ENCODE results near the gene CUL5.
A peak's percentile ranks its signal among the peaks of the same experiment; 100 is the strongest.

The CUL5 gene

GRCh38 chr11:108032800-108033199 is 24.1 kb downstream of the CUL5 start:
- CTCF ChIA-PET, result interaction anchor here (0.6 kb wide), 1 partner anchor 1793 kb away, joined by 4 read pairs; no protein-coding TSS in a partner anchor
- no peak for TF ChIP-seq LEF1 (IDR thresholded peaks at IDR 0.05; ENCODE audit: borderline replicate concordance)
- TF ChIP-seq SUZ12 (IDR thresholded peaks at IDR 0.05), result no peak
- no peak for TF ChIP-seq SP1 (IDR thresholded peaks at IDR 0.05)
- TF ChIP-seq TARDBP (IDR thresholded peaks at IDR 0.05), result no peak
- TF ChIP-seq ELF4 (IDR thresholded peaks at IDR 0.05), result no peak
- TF ChIP-seq, protein P1, sequence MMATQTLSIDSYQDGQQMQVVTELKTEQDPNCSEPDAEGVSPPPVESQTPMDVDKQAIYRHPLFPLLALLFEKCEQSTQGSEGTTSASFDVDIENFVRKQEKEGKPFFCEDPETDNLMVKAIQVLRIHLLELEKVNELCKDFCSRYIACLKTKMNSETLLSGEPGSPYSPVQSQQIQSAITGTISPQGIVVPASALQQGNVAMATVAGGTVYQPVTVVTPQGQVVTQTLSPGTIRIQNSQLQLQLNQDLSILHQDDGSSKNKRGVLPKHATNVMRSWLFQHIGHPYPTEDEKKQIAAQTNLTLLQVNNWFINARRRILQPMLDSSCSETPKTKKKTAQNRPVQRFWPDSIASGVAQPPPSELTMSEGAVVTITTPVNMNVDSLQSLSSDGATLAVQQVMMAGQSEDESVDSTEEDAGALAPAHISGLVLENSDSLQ (IDR thresholded peaks at IDR 0.05), result no peak
- TF ChIP-seq BHLHE40 (IDR thresholded peaks at IDR 0.05; ENCODE audit: borderline replicate concordance), result no peak
- TF ChIP-seq FOXM1 (IDR thresholded peaks at IDR 0.05; ENCODE audit: borderline replicate concordance), result no peak
- no peak for TF ChIP-seq ZNF384 (IDR thresholded peaks at IDR 0.05)
- POLR2A ChIA-PET, result interaction anchor here (0.6 to 1.2 kb wide), 2 partner anchors 24 kb away, joined by 3 read pairs; partner anchors contain the start of gene CUL5
- DNase-seq (ENCODE audit: extremely low spot score), result no peak

DNA sequence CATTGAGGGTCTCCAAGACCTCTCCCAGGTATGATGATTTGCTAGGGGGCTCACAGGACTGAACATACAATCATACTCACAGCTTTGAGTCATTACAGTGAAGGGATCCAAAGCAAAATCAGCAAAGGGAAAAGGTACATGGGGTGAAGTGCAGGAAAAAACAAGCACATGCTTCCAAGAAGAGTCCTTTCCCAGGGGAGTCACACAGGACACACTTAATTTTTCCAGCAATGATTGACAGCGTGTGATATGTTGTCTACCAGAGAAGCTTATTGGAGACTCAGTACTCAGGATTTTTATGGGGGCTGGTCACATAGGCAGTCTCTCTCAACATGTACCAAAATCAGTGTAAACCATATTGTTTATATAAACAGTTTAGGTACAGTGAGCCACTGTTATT is 25.3 kb downstream of the CUL5 start:
- ChIA-PET CTCF (no interaction called here), POLR2A (no interaction called here)
- no peak for DNase-seq (ENCODE audit: extremely low spot score)
- TF ChIP-seq, protein P1 (IDR thresholded peaks at IDR 0.05), result peak; percentile 61; the same call in 1 of the 2 replicates
- no peak for TF ChIP-seq SP1 (IDR thresholded peaks at IDR 0.05)
- no peak for TF ChIP-seq FOXM1 (IDR thresholded peaks at IDR 0.05; ENCODE audit: borderline replicate concordance)
- TF ChIP-seq ELF4 (IDR thresholded peaks at IDR 0.05), result no peak

- ChIA-PET POLR2A (no interaction called here), CTCF (no interaction called here)
- no peak for TF ChIP-seq ARNT (IDR thresholded peaks at IDR 0.05)
- TF ChIP-seq FOXM1 (IDR thresholded peaks at IDR 0.05; ENCODE audit: borderline replicate concordance), result no peak
- no peak for TF ChIP-seq L3MBTL2 (conservative IDR thresholded peaks at IDR 0.05)
- no peak for TF ChIP-seq HDGF (IDR thresholded peaks at IDR 0.05; ENCODE audit: borderline replicate concordance)
- no peak for TF ChIP-seq ZNF384 (IDR thresholded peaks at IDR 0.05)
- DNase-seq (ENCODE audit: extremely low spot score), result no peak
Measured at GRCh38 chr11:108034952-108035351, 26.3 kb downstream of the CUL5 start.

GRCh38 chr11:108035690-108036089 is 27.0 kb downstream of the CUL5 start:
- no peak for TF ChIP-seq FOXA1 (IDR thresholded peaks at IDR 0.05)
- no peak for DNase-seq (ENCODE audit: extremely low spot score)

GRCh38 chr11:108037211-108037610 is 28.5 kb downstream of the CUL5 start:
- DNase-seq (ENCODE audit: extremely low spot score), result no peak
- ChIA-PET CTCF (interaction anchor here (0.6 to 1.4 kb wide), 2 partner anchors 12 to 237 kb away, joined by 3 read pairs; no protein-coding TSS in a partner anchor), POLR2A (no interaction called here)
- TF ChIP-seq LEF1 (IDR thresholded peaks at IDR 0.05; ENCODE audit: borderline replicate concordance) (no peak), FOXM1 (IDR thresholded peaks at IDR 0.05; ENCODE audit: borderline replicate concordance) (no peak), L3MBTL2 (conservative IDR thresholded peaks at IDR 0.05) (no peak), CTBP1 (IDR thresholded peaks at IDR 0.05; ENCODE audit: borderline replicate concordance) (no peak), FOXK2 (IDR thresholded peaks at IDR 0.05) (no peak), ARNT (IDR thresholded peaks at IDR 0.05) (no peak), HDGF (IDR thresholded peaks at IDR 0.05; ENCODE audit: borderline replicate concordance) (no peak), TARDBP (IDR thresholded peaks at IDR 0.05) (no peak), NFRKB (IDR thresholded peaks at IDR 0.05) (no peak), ZNF384 (IDR thresholded peaks at IDR 0.05) (no peak)
- TF ChIP-seq, protein P1 (IDR thresholded peaks at IDR 0.05), result no peak

More at GRCh38 chr11:108035690-108036089, 27.0 kb downstream of the CUL5 start:
- ChIA-PET CTCF (interaction anchor here (0.6 to 1.4 kb wide), 3 partner anchors 9 to 81 kb away, joined by 3 read pairs; no protein-coding TSS in a partner anchor), POLR2A (no interaction called here)

GRCh38 chr11:108037636-108038035 is 28.9 kb downstream of the CUL5 start:
- no peak for DNase-seq (ENCODE audit: extremely low spot score)
- TF ChIP-seq NFRKB (IDR thresholded peaks at IDR 0.05) (no peak), FOXK2 (IDR thresholded peaks at IDR 0.05) (no peak), SUZ12 (IDR thresholded peaks at IDR 0.05) (no peak), SP1 (IDR thresholded peaks at IDR 0.05) (no peak), CTBP1 (IDR thresholded peaks at IDR 0.05; ENCODE audit: borderline replicate concordance) (no peak), FOXM1 (IDR thresholded peaks at IDR 0.05; ENCODE audit: borderline replicate concordance) (no peak), LEF1 (IDR thresholded peaks at IDR 0.05; ENCODE audit: borderline replicate concordance) (no peak), L3MBTL2 (conservative IDR thresholded peaks at IDR 0.05) (no peak), FOXA1 (IDR thresholded peaks at IDR 0.05) (no peak), ZNF384 (IDR thresholded peaks at IDR 0.05) (no peak), BHLHE40 (IDR thresholded peaks at IDR 0.05; ENCODE audit: borderline replicate concordance) (no peak), ELF4 (IDR thresholded peaks at IDR 0.05) (no peak), ARNT (IDR thresholded peaks at IDR 0.05) (no peak), HDGF (IDR thresholded peaks at IDR 0.05; ENCODE audit: borderline replicate concordance) (no peak), TARDBP (IDR thresholded peaks at IDR 0.05) (no peak)
- TF ChIP-seq, protein P1 (IDR thresholded peaks at IDR 0.05), result no peak
- ChIA-PET POLR2A (no interaction called here), CTCF (no interaction called here)

All from HEK293T (cell line).